ENCODE results near the gene STK39. TPM values are rescaled to one million over a fixed set of nuclear protein-coding genes. Genes with fewer than 3 reads are reported as not detected.

Gene STK39
- total and polyA plus RNA-seq, 2 experiments from 2014 or later = 3.2 to 14.6 TPM

DNA sequence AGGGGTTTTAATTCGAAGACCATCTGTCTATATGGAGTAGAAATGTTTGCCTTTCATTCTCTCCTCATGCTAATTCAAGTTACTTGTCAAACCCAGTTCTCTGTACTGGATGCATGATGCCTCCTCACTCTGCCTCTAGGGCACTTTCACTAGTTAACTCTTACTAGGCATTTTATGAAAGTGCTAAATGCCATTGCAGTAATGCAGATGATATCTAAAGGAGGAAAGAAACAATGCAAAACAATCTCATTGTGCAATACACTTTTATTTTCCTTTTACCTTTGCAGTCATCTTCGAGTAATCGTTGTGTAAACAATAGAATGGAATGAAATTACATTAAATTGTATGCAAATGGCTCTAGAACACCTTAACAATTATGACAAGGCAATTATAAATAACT lies 293.6 kb downstream of the STK39 start:
- Histone ChIP-seq H4K20me1 (ENCODE audit: insufficient read depth) (no peaks in the 10 kb centered on the region), H3K36me3 (ENCODE audit: low read depth) (no peaks in the 10 kb centered on the region), H3K27me3 (replicated peaks; ENCODE audit: insufficient read depth) (no peaks in the 10 kb centered on the region), H3K9ac (no peak overlapping the region), H3F3A (ENCODE audit: insufficient read depth) (no peaks in the 10 kb centered on the region), H3K27ac (no peak overlapping the region), H3K4me1 (ENCODE audit: insufficient read depth) (peaks cover 9% of the 10 kb centered on the region), H3K4me3 (no peak overlapping the region), H3K4me2 (ENCODE audit: unreplicated experiment) (no peak overlapping the region), H3K9me3 (ENCODE audit: low read depth) (no peaks in the 10 kb centered on the region), H3K79me2 (ENCODE audit: insufficient read depth) (no peaks in the 10 kb centered on the region), H3K9me2 (ENCODE audit: insufficient read depth) (no peaks in the 10 kb centered on the region), H2AFZ (no peak overlapping the region)
- WGBS, 2 experiments (ENCODE audit: low coverage in 1 of 2, low lambda C conversion rate in 2 of 2, missing lambda C conversion rate in 2 of 2) = 97 to 98% methylated on average over 3 of the region's 3 CpGs
- TF ChIP-seq EZH2 (IDR thresholded peaks at IDR 0.05; ENCODE audit: insufficient read depth, poor library complexity, severe bottlenecking) = no peak
- DNase-seq = no peak
- in situ Hi-C loops (cut with MboI) = no loop called here

DNA sequence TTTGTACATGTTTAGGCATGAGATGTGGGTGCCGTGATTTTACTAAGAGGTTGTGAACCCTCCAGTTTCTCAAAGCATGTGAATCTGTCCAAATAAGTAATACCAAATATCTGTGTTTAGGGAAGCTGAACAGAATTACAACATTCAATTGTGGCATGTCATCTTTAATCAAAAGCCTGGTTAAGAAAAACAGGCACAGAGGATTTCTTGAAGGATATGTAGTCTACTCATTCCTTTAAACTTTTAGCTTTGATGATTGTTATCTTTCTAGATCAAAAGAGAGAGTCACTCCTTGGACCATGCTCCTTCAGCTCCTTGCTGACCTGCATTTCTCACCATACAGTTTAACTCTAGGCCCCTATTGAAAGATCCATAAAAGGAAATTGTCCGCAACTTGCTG lies 296.8 kb downstream of the STK39 start:
- in situ Hi-C loops (cut with MboI) = no loop called here
- Histone ChIP-seq H3K79me2 (ENCODE audit: insufficient read depth) (no peaks in the 10 kb centered on the region), H3K27me3 (replicated peaks; ENCODE audit: insufficient read depth) (no peaks in the 10 kb centered on the region), H3K36me3 (ENCODE audit: low read depth) (no peaks in the 10 kb centered on the region), H3K9ac (no peak overlapping the region), H3F3A (ENCODE audit: insufficient read depth) (no peaks in the 10 kb centered on the region), H2AFZ (no peak overlapping the region), H3K9me2 (ENCODE audit: insufficient read depth) (no peaks in the 10 kb centered on the region), H3K9me3 (ENCODE audit: low read depth) (no peaks in the 10 kb centered on the region), H3K4me3 (no peak overlapping the region), H3K4me1 (ENCODE audit: insufficient read depth) (peaks cover 9% of the 10 kb centered on the region), H3K4me2 (ENCODE audit: unreplicated experiment) (no peak overlapping the region), H4K20me1 (ENCODE audit: insufficient read depth) (no peaks in the 10 kb centered on the region), H3K27ac (no peak overlapping the region)
- TF ChIP-seq EZH2 (IDR thresholded peaks at IDR 0.05; ENCODE audit: insufficient read depth, poor library complexity, severe bottlenecking) (no peak), EZH2phosphoT487 (IDR thresholded peaks at IDR 0.05; ENCODE audit: insufficient read depth, low read depth) (no peak)
- 98 to 99% methylated on average over 2 of the region's 2 CpGs for WGBS, 2 experiments (ENCODE audit: low coverage in 1 of 2, low lambda C conversion rate in 2 of 2, missing lambda C conversion rate in 2 of 2)
- no peak for DNase-seq

DNA sequence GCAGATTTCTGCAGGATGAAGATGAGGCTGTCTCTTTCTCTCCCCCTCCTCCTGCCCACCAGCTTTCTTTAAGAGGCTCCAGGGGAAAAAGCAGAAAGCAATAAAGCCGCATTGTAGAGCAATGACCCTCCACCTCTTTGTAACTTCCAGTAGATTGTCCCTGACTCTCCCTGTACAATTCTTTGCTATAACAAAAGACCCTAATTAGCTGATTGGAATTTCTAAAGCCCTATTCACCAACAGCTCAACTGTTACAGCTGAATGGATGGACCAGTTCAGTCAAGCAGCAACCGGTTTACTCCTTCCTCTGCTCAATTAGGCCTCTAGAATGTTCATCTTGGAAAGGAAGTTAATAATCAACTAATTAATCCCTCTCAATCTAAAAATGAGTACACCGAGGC lies 301.0 kb downstream of the STK39 start:
- Histone ChIP-seq H3K79me2 (ENCODE audit: insufficient read depth) (no peaks in the 10 kb centered on the region), H3K4me2 (ENCODE audit: unreplicated experiment) (no peak overlapping the region), H3K9me2 (ENCODE audit: insufficient read depth) (no peaks in the 10 kb centered on the region), H4K20me1 (ENCODE audit: insufficient read depth) (no peaks in the 10 kb centered on the region), H3K9me3 (ENCODE audit: low read depth) (no peaks in the 10 kb centered on the region), H3K36me3 (ENCODE audit: low read depth) (no peaks in the 10 kb centered on the region), H3K9ac (no peak overlapping the region), H2AFZ (no peak overlapping the region), H3K27ac (no peak overlapping the region), H3K4me3 (no peak overlapping the region), H3K27me3 (replicated peaks; ENCODE audit: insufficient read depth) (0 out of 2 replicates have a peak, but pooled peaks cover 4% of the 10 kb centered on the region), H3F3A (ENCODE audit: insufficient read depth) (no peaks in the 10 kb centered on the region), H3K4me1 (ENCODE audit: insufficient read depth) (0 out of 2 replicates have a peak, but pooled peaks cover 13% of the 10 kb centered on the region)
- WGBS, 2 experiments (ENCODE audit: low coverage in 1 of 2, low lambda C conversion rate in 2 of 2, missing lambda C conversion rate in 2 of 2) = 75 to 79% methylated on average over 3 of the region's 3 CpGs
- in situ Hi-C loops (cut with MboI) = no loop called here
- TF ChIP-seq EZH2phosphoT487 (IDR thresholded peaks at IDR 0.05; ENCODE audit: insufficient read depth, low read depth) = no peak
- TF ChIP-seq EZH2 (IDR thresholded peaks at IDR 0.05; ENCODE audit: insufficient read depth, poor library complexity, severe bottlenecking) = no peak
- no peak for DNase-seq

DNA sequence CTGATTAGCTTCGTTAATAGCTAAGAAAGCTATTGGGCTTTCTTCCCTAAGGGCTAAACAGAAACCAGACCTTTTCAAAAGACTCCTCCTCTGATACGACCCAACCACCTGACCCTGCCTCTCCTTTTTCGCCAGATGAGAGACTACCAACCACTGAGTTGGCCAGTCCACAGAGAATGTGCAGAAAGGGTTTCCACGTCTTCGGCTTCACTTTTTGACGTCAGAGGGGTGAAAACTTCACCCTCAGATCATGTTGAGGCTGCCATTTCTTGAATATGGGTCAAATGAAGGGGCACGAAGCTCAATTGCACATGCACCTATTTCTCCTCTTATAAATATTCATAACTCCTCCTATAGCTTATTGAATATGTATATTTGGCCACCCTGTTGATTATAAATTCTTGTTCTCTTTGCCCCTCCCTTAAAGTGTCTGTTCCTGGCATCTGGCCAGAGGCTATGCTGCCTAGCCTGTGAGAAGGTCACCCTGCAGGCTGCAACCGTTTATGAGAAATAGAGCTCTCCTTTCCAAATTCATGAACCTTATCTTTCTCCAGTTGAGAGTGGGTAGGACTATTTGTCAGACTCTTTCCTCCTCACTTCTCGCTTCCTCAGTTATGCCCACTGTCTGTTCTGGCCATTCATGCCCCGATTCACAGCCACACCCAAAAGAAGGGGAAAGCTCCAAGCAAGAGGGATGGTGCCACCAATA lies 301.6 kb downstream of the STK39 start:
- 0 out of 2 replicates have a peak, but pooled peaks cover 4% of the 10 kb centered on the region for H3K27me3 ChIP-seq (replicated peaks; ENCODE audit: insufficient read depth)
- no peaks in the 10 kb centered on the region for H4K20me1 ChIP-seq (ENCODE audit: insufficient read depth)
- H3K4me1 ChIP-seq (ENCODE audit: insufficient read depth) = 0 out of 2 replicates have a peak, but pooled peaks cover 13% of the 10 kb centered on the region
- no peak overlapping the region for H3K4me2 ChIP-seq (ENCODE audit: unreplicated experiment)
- H3K27ac ChIP-seq = no peak overlapping the region
- no peaks in the 10 kb centered on the region for H3K9me3 ChIP-seq (ENCODE audit: low read depth)
- DNase-seq = no peak
- H3K9ac ChIP-seq = no peak overlapping the region
- in situ Hi-C loops (cut with MboI) = no loop called here
- 84 to 86% methylated on average over 10 of the region's 10 CpGs for WGBS, 2 experiments (ENCODE audit: low coverage in 1 of 2, low lambda C conversion rate in 2 of 2, missing lambda C conversion rate in 2 of 2)
- H3K79me2 ChIP-seq (ENCODE audit: insufficient read depth) = no peaks in the 10 kb centered on the region
- H3F3A ChIP-seq (ENCODE audit: insufficient read depth) = no peaks in the 10 kb centered on the region
- no peak for TF ChIP-seq EZH2phosphoT487 (IDR thresholded peaks at IDR 0.05; ENCODE audit: insufficient read depth, low read depth)
- TF ChIP-seq EZH2 (IDR thresholded peaks at IDR 0.05; ENCODE audit: insufficient read depth, poor library complexity, severe bottlenecking) = no peak
- no peak overlapping the region for H2AFZ ChIP-seq
- no peaks in the 10 kb centered on the region for H3K9me2 ChIP-seq (ENCODE audit: insufficient read depth)
- H3K36me3 ChIP-seq (ENCODE audit: low read depth) = no peaks in the 10 kb centered on the region
- H3K4me3 ChIP-seq = no peak overlapping the region

Measured in GM23248 (cell line).